Activated CD4-positive, alpha-beta T cell treated with anti-CD3 and anti-CD28 coated beads, Interleukin-2, amount 10 ng/mL, durations not matched to agents 24 days and 14 days (primary cell): ENCODE measurements around the gene MICU1. TPM values are rescaled to one million over a fixed set of nuclear protein-coding genes. Genes with fewer than 3 reads are reported as not detected.
"Not testable (repeated sequence)": the region's sequence is repeated elsewhere in the genome, so short reads cannot be mapped to it uniquely, and the experiment has no call there.

Source experiments
- DNase-seq: peaks from one replicate; pipeline ENCODE4 v3.0.0; 2022
- H3K27ac Mint-ChIP-seq: one replicate; pipeline ENCODE4 v1.8.0; 2022; ENCODE audit warnings: mild to moderate bottlenecking, mixed read lengths
- H3K27me3 Mint-ChIP-seq: one replicate; pipeline ENCODE4 v1.8.0; 2022; ENCODE audit warnings: mixed read lengths
- H3K36me3 Mint-ChIP-seq: one replicate; pipeline ENCODE4 v1.8.0; 2022; ENCODE audit warnings: low read depth, mild to moderate bottlenecking, mixed read lengths
- H3K4me1 Mint-ChIP-seq: one replicate; pipeline ENCODE4 v1.8.0; 2021; ENCODE audit warnings: mixed read lengths
- H3K4me3 Mint-ChIP-seq: one replicate; pipeline ENCODE4 v1.8.0; 2022; ENCODE audit warnings: mild to moderate bottlenecking, moderate library complexity, mixed read lengths
- H3K9me3 Mint-ChIP-seq: one replicate; pipeline ENCODE4 v1.8.0; 2021; ENCODE audit warnings: mixed read lengths
- intact Hi-C: fragments of 100-400 bp; cut with micrococcal nuclease; formaldehyde crosslinking; loops from one replicate; pipeline ENCODE4 v1.15.1; 2023
- total RNA-seq: library from RNA; stranded (reverse); gene quantifications from 2 replicates; pipeline ENCODE4 v1.2.3, GENCODE V29; 2022

Gene MICU1
- total RNA-seq, 1 donor from 2014 or later, result 36.1 TPM

- DNase-seq, result no peak
- Mint-ChIP-seq H3K4me3 (no peak overlapping the region), H3K27me3 (no peaks in the 10 kb centered on the region), H3K9me3 (peaks cover 4% of the 10 kb centered on the region), H3K27ac (no peak overlapping the region), H3K4me1 (no peaks in the 10 kb centered on the region), H3K36me3 (peaks cover 15% of the 10 kb centered on the region)
- intact Hi-C loops, result no loop called here
These were observed 203.9 kb downstream of the MICU1 start for GRCh38 chr10:72421885-72422540.

DNA sequence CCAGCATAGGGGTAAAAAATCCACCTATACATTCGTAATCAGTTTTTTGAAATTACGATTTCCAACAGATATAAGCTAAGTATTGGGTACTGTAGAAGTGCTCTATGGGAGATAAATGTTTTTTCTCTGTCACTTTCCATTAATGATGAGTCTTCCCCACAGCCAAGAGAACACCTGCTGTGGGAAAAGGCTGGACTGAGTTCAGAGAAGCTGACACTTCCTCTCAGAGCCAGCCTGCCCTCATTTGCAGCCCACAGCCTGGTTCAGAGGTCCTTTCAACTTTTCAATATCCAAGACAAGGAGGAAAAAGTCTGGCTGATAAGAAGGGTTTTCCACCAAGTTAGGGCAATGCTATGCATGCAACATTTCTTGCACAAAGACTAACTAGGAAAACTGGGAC lies 206.6 kb downstream of the MICU1 start:
- H3K27ac Mint-ChIP-seq, result no peak overlapping the region
- H3K27me3 Mint-ChIP-seq, result no peaks in the 10 kb centered on the region
- no peak overlapping the region for H3K4me3 Mint-ChIP-seq
- intact Hi-C loops, result no loop called here
- peaks cover 15% of the 10 kb centered on the region for H3K36me3 Mint-ChIP-seq
- no peak for DNase-seq
- H3K9me3 Mint-ChIP-seq, result peaks cover 4% of the 10 kb centered on the region
- H3K4me1 Mint-ChIP-seq, result no peaks in the 10 kb centered on the region

- no peaks in the 10 kb centered on the region for H3K4me1 Mint-ChIP-seq
- intact Hi-C loops, result no loop called here
- H3K27me3 Mint-ChIP-seq, result no peaks in the 10 kb centered on the region
- peaks cover 15% of the 10 kb centered on the region for H3K36me3 Mint-ChIP-seq
- no peak overlapping the region for H3K4me3 Mint-ChIP-seq
- peaks cover 4% of the 10 kb centered on the region for H3K9me3 Mint-ChIP-seq
- no peak for DNase-seq
- no peak overlapping the region for H3K27ac Mint-ChIP-seq
These were observed 207.2 kb downstream of the MICU1 start for GRCh38 chr10:72418679-72419078.

DNA sequence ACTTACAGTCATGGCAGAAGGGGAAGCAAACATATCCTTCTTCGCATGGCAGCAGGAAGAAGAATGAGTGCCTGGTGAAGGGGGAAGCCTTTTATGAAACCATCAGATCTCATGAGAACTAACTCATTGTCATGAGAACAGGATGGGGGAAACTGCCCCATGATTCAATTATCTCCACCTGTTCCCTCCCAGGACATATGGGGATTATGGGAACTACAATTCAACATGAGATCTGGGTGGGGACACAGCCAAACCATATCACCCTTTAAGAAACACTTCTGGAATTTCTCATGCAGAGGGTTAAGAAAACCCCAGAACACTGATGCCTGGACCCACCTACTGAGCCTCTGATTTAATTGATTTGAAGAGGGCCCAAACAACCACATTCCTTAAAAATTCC lies 207.9 kb downstream of the MICU1 start:
- H3K27ac Mint-ChIP-seq, result no peak overlapping the region

DNA sequence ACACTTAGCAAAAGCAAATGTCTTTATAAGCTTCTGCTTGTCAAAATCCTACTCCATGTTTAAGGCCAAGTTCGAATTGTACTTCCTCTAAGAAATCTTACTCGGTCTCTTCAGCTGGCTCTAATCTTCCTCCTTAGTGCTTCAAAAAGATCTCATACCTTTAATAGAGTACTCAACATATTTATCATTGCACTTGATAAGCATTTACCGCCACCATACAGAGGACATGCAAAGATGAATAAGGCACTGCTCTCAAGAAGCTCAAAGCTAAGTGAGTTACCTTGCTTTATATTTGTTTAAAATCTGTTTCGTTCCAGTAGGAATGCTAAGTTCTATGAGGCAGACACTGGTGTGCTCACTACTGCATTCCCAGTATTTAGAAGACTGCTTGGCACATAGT lies 209.2 kb downstream of the MICU1 start:
- intact Hi-C loops, result no loop called here
- Mint-ChIP-seq H3K36me3 (peaks cover 4% of the 10 kb centered on the region), H3K4me3 (no peak overlapping the region), H3K9me3 (peaks cover 2% of the 10 kb centered on the region), H3K27me3 (no peaks in the 10 kb centered on the region), H3K4me1 (no peaks in the 10 kb centered on the region), H3K27ac (no peak overlapping the region)
- no peak for DNase-seq

More for the DNA sequence above, 207.9 kb downstream of the MICU1 start:
- Mint-ChIP-seq H3K36me3 (peaks cover 13% of the 10 kb centered on the region), H3K4me3 (no peak overlapping the region), H3K9me3 (peaks cover 4% of the 10 kb centered on the region), H3K27me3 (no peaks in the 10 kb centered on the region), H3K4me1 (no peaks in the 10 kb centered on the region)
- intact Hi-C loops, result no loop called here
- DNase-seq, result no peak

GRCh38 chr10:72414642-72415041 lies 211.2 kb downstream of the MICU1 start:
- intact Hi-C loops, result no loop called here
- H3K36me3 Mint-ChIP-seq, result peaks cover 3% of the 10 kb centered on the region
- H3K4me3 Mint-ChIP-seq, result no peak overlapping the region
- DNase-seq, result no peak
- no peaks in the 10 kb centered on the region for H3K27me3 Mint-ChIP-seq
- H3K27ac Mint-ChIP-seq, result no peak overlapping the region
- no peaks in the 10 kb centered on the region for H3K4me1 Mint-ChIP-seq
- H3K9me3 Mint-ChIP-seq, result no peaks in the 10 kb centered on the region

GRCh38 chr10:72409167-72409566 lies 216.7 kb downstream of the MICU1 start:
- H3K27ac Mint-ChIP-seq, result no peak overlapping the region
- H3K4me1 Mint-ChIP-seq, result no peaks in the 10 kb centered on the region
- H3K9me3 Mint-ChIP-seq, result no peaks in the 10 kb centered on the region
- H3K4me3 Mint-ChIP-seq, result no peak overlapping the region
- intact Hi-C loops, result no loop called here
- peaks cover 3% of the 10 kb centered on the region for H3K36me3 Mint-ChIP-seq
- no peak for DNase-seq
- no peaks in the 10 kb centered on the region for H3K27me3 Mint-ChIP-seq

DNA sequence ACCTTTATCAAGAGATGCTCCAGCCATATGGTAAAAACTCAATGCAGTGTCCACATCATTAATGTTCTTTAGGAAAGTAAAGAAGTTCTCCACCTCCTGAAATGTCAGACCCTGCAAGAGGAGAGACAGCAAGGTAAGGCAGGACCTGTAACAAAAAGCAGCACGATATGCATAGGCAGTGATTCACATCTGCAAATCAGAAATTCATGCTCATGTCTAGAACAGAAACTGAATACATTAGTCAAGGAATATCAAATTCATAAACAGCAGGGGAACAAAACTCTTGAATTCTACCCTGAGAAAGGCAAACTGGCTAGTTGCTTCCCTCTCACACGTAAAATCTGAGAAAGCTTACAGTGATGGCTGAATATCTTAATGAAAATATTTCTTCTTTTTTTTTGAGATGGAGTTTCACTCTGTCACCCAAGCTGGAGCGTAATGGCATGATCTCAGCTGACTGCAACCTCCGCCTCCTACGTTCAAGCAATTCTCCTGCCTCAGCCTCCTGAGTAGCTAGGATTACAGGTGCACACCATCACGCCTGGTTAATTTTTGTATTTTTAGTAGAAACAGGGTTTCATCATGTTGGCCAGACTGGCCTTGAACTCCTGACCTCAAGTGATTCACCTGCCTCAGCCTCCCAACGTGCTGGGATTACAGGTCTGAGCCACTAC lies 217.8 kb downstream of the MICU1 start:
- no peaks in the 10 kb centered on the region for H3K27me3 Mint-ChIP-seq
- H3K36me3 Mint-ChIP-seq, result peaks cover 3% of the 10 kb centered on the region
- H3K4me3 Mint-ChIP-seq, result no peak overlapping the region
- no peak for DNase-seq
- no peak overlapping the region for H3K27ac Mint-ChIP-seq
- no peaks in the 10 kb centered on the region for H3K9me3 Mint-ChIP-seq
- no peaks in the 10 kb centered on the region for H3K4me1 Mint-ChIP-seq
- intact Hi-C loops, result no loop called here

- Mint-ChIP-seq H3K4me1 (no peaks in the 10 kb centered on the region), H3K9me3 (no peaks in the 10 kb centered on the region), H3K27ac (no peak overlapping the region), H3K36me3 (peaks cover 3% of the 10 kb centered on the region), H3K4me3 (no peak overlapping the region), H3K27me3 (no peaks in the 10 kb centered on the region)
- DNase-seq, result no peak
- intact Hi-C loops, result no loop called here
These were observed 218.4 kb downstream of the MICU1 start for GRCh38 chr10:72407471-72407870.

DNA sequence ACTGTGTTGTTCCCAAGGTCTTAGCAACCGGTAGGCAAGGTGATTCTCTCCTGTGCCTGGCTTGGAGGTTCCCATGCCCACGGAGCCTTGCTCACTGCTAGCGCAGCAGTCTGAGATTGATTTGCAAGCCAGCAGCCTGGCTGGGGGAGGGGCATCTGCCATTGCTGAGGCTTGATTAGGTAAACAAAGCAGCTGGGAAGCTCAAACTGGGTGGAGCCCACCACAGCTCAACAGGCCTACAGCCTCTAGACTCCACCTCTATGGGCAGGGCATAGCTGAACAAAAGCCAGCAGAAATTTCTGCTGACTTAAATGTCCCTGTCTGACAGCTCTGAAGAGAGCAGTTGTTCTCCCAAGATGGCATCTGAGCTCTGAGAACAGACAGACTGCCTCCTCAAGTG lies 230.3 kb downstream of the MICU1 start:
- H3K4me3 Mint-ChIP-seq, DNase-seq, H3K9me3 Mint-ChIP-seq, H3K4me1 Mint-ChIP-seq, H3K27ac Mint-ChIP-seq, H3K27me3 Mint-ChIP-seq, intact Hi-C loops, H3K36me3 Mint-ChIP-seq: not testable (repeated sequence)

GRCh38 chr10:72392571-72392970 lies 233.3 kb downstream of the MICU1 start:
- Mint-ChIP-seq H3K27ac (no peak overlapping the region), H3K27me3 (no peaks in the 10 kb centered on the region), H3K4me3 (no peak overlapping the region), H3K36me3 (peaks cover 3% of the 10 kb centered on the region), H3K4me1 (no peaks in the 10 kb centered on the region), H3K9me3 (no peaks in the 10 kb centered on the region)
- no peak for DNase-seq
- intact Hi-C loops, result no loop called here

DNA sequence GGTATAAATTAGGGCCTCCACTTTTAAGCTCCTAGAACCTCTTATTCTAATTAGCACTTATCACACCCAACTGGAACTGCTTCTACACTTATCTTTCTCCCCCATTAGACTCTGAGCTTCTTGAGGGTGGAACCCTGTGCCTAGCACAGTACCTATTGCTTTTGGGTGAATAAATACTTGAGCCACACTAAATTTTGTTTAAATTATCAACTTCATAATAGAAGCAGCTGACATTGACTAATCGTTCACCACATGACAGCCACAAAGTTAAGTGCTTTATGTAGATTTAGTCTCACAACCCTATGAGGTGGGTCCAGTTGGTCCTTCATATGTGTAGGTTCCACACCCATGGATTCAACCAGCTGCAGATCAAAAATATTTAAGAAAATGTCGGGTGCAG lies 235.1 kb downstream of the MICU1 start:
- DNase-seq, result no peak
- intact Hi-C loops, result no loop called here
- Mint-ChIP-seq H3K27ac (no peak overlapping the region), H3K9me3 (no peaks in the 10 kb centered on the region), H3K27me3 (no peaks in the 10 kb centered on the region), H3K36me3 (peaks cover 3% of the 10 kb centered on the region), H3K4me3 (no peak overlapping the region), H3K4me1 (no peaks in the 10 kb centered on the region)

- Mint-ChIP-seq H3K4me1 (no peaks in the 10 kb centered on the region), H3K9me3 (no peaks in the 10 kb centered on the region), H3K36me3 (peaks cover 3% of the 10 kb centered on the region), H3K27ac (no peak overlapping the region), H3K4me3 (no peak overlapping the region), H3K27me3 (no peaks in the 10 kb centered on the region)
- intact Hi-C loops, result no loop called here
- no peak for DNase-seq
These were observed 236.2 kb downstream of the MICU1 start for GRCh38 chr10:72389716-72390115.

GRCh38 chr10:72389014-72389413 lies 236.9 kb downstream of the MICU1 start:
- no peaks in the 10 kb centered on the region for H3K27me3 Mint-ChIP-seq
- no peak overlapping the region for H3K4me3 Mint-ChIP-seq
- peaks cover 3% of the 10 kb centered on the region for H3K36me3 Mint-ChIP-seq
- H3K9me3 Mint-ChIP-seq, result no peaks in the 10 kb centered on the region
- H3K4me1 Mint-ChIP-seq, result no peaks in the 10 kb centered on the region
- H3K27ac Mint-ChIP-seq, result no peak overlapping the region
- DNase-seq, result no peak
- intact Hi-C loops, result no loop called here

DNA sequence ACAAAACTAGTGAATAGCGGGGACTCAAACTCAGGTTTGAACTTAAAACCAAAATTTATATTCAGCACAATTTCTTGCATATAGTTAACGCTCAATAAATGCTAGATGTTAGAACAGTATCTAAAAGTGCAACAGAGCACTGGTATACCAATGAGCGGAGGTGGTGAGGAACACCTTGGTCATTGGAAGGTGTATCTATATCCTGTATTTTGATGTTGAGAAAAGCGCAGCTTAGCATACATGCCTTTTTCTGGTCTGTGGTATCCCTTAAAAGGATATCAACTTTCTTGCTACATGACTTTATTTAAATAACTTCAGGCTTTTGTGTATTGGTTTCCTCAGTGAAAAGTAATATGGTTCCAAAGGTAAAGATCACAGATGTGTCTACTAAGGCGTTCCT lies 237.8 kb downstream of the MICU1 start:
- Mint-ChIP-seq H3K4me3 (no peak overlapping the region), H3K27ac (no peak overlapping the region), H3K27me3 (no peaks in the 10 kb centered on the region), H3K4me1 (no peaks in the 10 kb centered on the region), H3K9me3 (no peaks in the 10 kb centered on the region), H3K36me3 (no peaks in the 10 kb centered on the region)
- intact Hi-C loops, result no loop called here
- DNase-seq, result no peak
